Umbilical cord (tissue), 2 donors: ENCODE data around the gene DOCK4. TPM values are rescaled to one million over a fixed set of nuclear protein-coding genes. Genes with fewer than 3 reads are reported as not detected.

ENCODE experiments used
- DNase-seq: peaks from one replicate; pipeline ENCODE4 v3.0.0-alpha.2; 2015; ENCODE audit warnings: low spot score
- total RNA-seq: library from RNA; depleted of rRNA; stranded (reverse); fragments of >200 nt; gene quantifications from one replicate; pipeline ENCODE4 v1.2.3, GENCODE V29; 2014; ENCODE audit warnings: low replicate concordance; ENCODE audit not compliant: insufficient read depth

The DOCK4 gene
- total RNA-seq, 1 donor from 2014 or later = 7.7 TPM

- no peak for DNase-seq
Observed at GRCh38 chr7:112110175-112110574, 96.0 kb downstream of the DOCK4 start.

GRCh38 chr7:112108981-112109380 lies 97.2 kb downstream of the DOCK4 start:
- no peak for DNase-seq

- no peak for DNase-seq
Observed at GRCh38 chr7:112105584-112106530, 100.3 kb downstream of the DOCK4 start.

GRCh38 chr7:112104120-112104519 lies 102.1 kb downstream of the DOCK4 start:
- no peak for DNase-seq

GRCh38 chr7:112103246-112103645 lies 103.0 kb downstream of the DOCK4 start:
- DNase-seq = no peak

GRCh38 chr7:112101201-112101846 lies 104.9 kb downstream of the DOCK4 start:
- peak; percentile 24 for DNase-seq

GRCh38 chr7:112097524-112097923 lies 108.7 kb downstream of the DOCK4 start:
- DNase-seq = no peak

GRCh38 chr7:112093409-112093808 lies 112.8 kb downstream of the DOCK4 start:
- DNase-seq = no peak

- DNase-seq = no peak
Observed at GRCh38 chr7:112092709-112093395, 113.3 kb downstream of the DOCK4 start.

- DNase-seq = no peak
Observed at GRCh38 chr7:112092306-112092705, 113.9 kb downstream of the DOCK4 start.

GRCh38 chr7:112091768-112092167 lies 114.4 kb downstream of the DOCK4 start:
- DNase-seq = no peak

GRCh38 chr7:112089551-112089950 lies 116.6 kb downstream of the DOCK4 start:
- no peak for DNase-seq

- no peak for DNase-seq
Observed at GRCh38 chr7:112088484-112089016, 117.6 kb downstream of the DOCK4 start.

- no peak for DNase-seq
Observed at GRCh38 chr7:112086496-112087254, 119.5 kb downstream of the DOCK4 start.

- DNase-seq = peak; percentile 46
Observed at GRCh38 chr7:112084520-112084971, 121.7 kb downstream of the DOCK4 start.

- DNase-seq = no peak
Observed at GRCh38 chr7:112083776-112084355, 122.3 kb downstream of the DOCK4 start.

GRCh38 chr7:112082306-112082705 lies 123.9 kb downstream of the DOCK4 start:
- no peak for DNase-seq

- DNase-seq = no peak
Observed at GRCh38 chr7:112081778-112082177, 124.4 kb downstream of the DOCK4 start.

GRCh38 chr7:112080978-112081377 lies 125.2 kb downstream of the DOCK4 start:
- peak; percentile 60 for DNase-seq

- DNase-seq = peak; percentile 65
Observed at GRCh38 chr7:112080441-112080840, 125.8 kb downstream of the DOCK4 start.

GRCh38 chr7:112079673-112080072 lies 126.5 kb downstream of the DOCK4 start:
- DNase-seq = no peak
